HuH-7.5 (cell line): ENCODE results near the gene SPATA31D1.
"Not testable (repeated sequence)": the region's sequence is repeated elsewhere in the genome, so short reads cannot be mapped to it uniquely, and the experiment has no call there.

ENCODE experiments used
- DNase-seq: peaks from one replicate; pipeline ENCODE4 v3.0.0; 2011; ENCODE audit warnings: low spot score

The SPATA31D1 gene

DNA sequence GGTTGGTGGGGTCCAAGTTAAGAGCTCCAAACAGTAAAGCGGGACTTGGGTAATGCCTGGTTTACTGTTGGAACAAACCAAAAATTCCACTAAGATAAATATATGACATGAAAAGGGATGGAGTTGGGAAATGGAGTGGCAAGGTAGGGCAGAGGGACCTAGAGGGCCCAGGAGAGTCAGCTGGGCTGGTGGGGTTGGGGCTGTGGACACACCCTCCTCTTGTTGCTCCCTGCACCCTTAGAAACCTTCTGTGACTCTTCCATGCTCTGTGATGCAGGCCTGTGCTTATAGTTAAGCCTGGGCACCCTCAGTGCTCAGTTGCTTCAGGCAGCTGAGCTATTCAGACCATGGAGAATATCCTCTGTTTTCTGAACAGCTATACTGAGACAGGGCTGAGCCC is at the start of gene SPATA31D1:
SPATA31D1 (plus strand) TSS at position 301 of the 400 bp plus-strand sequence; CDS start at position 348, 47 bp downstream.
- DNase-seq: not testable (repeated sequence)

DNA sequence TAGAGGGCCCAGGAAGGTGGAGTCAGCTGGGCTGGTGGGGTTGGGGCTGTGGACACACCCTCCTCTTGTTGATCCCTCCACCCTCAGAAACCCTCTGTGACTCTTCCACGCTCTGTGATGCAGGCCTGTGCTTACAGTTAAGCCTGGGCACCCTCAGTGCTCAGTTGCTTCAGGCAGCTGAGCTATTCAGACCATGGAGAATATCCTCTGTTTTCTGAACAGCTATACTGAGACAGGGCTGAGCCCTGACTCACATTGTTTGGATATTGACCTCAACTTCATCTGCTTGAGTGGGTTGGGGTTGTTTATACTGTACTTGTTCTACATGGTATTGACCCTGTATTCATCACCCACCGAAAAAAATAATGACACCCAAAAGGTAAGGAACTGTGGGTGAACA is 45.2 kb upstream of the SPATA31D1 start, which contains the start of gene SPATA31D3:
SPATA31D3 (plus strand) TSS at position 108 of the 400 bp plus-strand sequence; CDS start at position 194, 86 bp downstream.
- DNase-seq: not testable (repeated sequence)

DNA sequence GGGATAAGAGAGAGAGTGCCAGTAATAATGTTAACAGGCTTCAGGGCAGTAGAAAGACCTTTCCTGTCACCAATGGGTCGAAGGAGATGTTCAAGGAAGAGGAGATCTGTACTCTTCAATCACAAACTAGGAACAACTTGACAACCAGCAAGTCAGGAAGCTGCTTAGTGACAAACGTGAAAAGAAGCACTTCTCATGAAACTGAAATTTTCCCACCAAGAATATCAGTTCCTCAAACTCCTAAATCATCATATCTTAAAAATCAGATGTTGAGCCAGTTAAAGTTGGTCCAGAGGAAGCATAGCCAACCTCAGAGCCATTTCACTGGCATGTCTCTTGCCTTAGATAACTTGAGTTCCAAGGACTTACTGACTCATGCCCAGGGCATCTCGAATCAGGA is 39.9 kb upstream of the SPATA31D1 start:
- not testable (repeated sequence) for DNase-seq

- DNase-seq: no peak
Measured at GRCh38 chr9:81953096-81953495, 35.5 kb upstream of the SPATA31D1 start.

- DNase-seq: no peak
Measured at GRCh38 chr9:81955625-81956024, 32.9 kb upstream of the SPATA31D1 start.

GRCh38 chr9:81964218-81965171 is 24.1 kb upstream of the SPATA31D1 start:
- DNase-seq: no peak

- DNase-seq: no peak
Measured at GRCh38 chr9:81968026-81968425, 20.5 kb upstream of the SPATA31D1 start.

DNA sequence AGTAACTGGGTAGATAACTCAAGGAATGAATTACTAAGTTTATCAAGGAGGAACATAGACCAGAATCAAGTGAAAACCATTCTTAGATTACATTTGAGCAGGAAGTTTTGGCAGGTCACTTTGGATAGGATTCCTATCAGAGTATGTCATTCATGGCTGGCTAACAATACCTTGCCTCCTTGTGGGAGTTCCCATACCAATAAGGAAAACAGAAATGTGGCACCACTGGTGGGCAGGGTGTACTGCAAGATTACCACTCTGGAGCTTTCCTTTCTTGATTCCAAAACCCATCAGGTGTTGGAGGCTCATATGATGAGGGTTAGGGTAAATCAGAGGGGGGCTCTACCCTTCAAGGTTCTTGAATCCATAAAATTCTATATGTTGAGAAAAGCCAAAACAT is 18.6 kb upstream of the SPATA31D1 start:
- DNase-seq: no peak

- no peak for DNase-seq
Measured at GRCh38 chr9:81971727-81972126, 16.8 kb upstream of the SPATA31D1 start.

DNA sequence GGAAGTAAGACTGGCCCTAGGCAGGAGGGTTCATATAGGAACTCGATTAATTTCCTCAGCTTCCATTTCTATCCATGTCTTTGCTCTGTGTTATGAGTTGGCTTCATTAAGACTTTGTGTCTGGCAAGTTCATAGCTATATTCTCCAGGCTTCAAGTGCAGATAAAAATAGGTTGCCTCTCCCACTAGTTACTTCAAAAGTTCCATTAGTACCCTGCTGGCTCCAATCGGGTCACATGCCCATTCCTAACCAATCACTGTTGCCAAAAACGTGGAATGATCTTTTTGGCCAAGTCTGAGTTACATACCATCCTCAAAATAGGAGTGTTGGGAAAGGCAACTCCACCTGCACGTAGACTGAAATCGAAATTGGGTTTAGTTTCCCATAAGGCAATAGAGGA is 13.8 kb upstream of the SPATA31D1 start:
- no peak for DNase-seq

DNA sequence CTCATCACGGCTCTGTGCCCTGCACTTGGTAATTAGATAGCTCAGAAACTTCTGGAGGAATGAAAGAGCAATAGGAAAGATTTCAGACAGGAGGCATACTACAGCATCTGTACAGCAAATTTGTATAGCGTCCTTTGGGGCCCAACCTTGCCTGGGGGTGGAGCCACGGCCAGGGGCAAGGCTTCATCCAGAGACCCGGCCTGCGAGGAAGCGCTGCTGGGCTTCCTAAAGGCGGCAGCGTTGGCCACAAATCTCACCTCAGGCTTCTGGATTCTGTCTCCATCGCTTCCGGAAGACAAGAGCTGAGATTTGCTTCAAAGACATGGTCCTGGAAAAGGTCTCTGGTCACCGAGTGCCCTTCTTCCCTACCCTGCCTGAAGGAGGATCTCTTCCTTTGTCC is 12.2 kb upstream of the SPATA31D1 start:
- no peak for DNase-seq

- no peak for DNase-seq
Measured at GRCh38 chr9:81979196-81979595, 9.4 kb upstream of the SPATA31D1 start.

- no peak for DNase-seq
Measured at GRCh38 chr9:81980568-81980967, 8.0 kb upstream of the SPATA31D1 start.

GRCh38 chr9:81981883-81982282 is 6.7 kb upstream of the SPATA31D1 start:
- no peak for DNase-seq

DNA sequence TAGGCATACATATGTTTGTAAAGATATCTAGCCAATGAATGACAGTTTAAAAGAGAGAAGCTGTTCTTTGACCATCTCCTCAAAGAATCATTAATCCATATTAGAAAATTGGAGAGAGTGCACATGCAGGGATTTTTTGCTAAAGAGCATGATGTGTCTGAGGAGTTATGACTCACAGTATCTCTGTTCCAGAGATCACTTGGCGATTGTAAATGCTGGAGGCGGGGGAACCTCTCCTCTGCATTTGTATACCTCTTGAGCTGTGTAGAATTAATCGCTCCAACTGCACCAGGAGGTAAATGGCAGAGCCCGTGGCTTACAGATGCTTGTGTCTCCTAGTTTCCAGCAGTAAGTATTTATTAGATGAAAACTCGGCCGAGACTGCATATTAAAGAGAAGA is 3.6 kb upstream of the SPATA31D1 start:
- DNase-seq: no peak

DNA sequence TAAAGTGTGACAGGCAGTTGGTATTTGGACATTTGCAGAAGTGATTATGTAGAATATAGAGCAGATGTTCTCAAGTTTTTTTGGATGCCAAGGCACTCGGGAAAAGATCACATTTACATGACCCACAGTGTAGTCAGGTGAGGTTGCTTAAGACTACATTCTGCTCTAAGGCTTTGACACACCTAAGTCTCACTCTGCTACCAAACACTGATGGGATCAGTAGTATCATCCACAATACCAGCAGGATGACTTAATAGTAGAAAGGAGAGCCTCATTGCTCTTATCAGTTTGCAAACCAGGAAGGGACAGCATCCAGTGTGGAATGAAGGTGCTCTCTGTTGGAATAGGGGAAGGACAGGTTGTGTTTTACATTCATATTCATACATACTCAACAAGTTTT is 2.5 kb upstream of the SPATA31D1 start:
- DNase-seq: no peak

GRCh38 chr9:81989700-81990099 is 1.1 kb downstream of the SPATA31D1 start:
- DNase-seq: no peak

- no peak for DNase-seq
Measured at GRCh38 chr9:81993656-81994055, 5.1 kb downstream of the SPATA31D1 start.

DNA sequence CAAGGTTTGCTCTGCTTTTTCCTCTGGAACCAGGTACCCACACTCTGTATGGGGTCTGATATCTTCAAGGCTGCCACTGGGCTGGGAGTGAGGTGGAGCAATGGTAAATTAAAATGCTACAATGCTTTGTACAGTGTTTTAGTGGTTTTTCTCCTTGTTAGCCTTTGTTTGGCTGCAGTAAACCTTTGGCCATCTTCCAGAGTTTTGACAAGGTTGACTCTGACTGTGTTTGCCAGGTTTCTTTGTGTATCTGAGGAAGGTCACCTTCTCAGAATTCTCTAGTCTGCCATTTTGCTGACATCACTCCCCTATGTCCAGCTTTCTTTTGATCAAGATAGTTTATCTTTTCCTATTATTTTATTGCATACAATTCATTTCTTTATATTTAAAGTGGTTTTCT is 11.2 kb downstream of the SPATA31D1 start:
- DNase-seq: no peak

DNA sequence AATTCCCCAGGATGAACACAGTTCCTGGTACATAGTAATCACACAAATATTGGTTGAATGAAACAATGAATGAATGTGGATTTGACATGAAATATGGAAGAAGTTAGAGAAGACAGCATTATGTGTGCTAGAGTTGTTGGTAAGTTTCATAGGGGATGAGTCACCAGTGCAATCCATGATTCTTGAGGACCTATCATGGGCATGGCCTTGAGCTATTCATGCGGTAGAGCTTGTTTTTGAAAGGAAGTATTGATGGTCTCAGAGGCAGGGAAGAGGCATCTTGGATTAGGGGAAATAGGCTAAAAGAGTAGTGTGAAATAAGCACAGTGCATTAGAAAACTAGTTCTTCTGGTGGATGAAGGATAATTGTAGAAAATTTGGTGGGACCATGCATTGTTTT is 22.1 kb downstream of the SPATA31D1 start:
- no peak for DNase-seq

- DNase-seq: no peak
Measured at GRCh38 chr9:82011133-82011532, 22.6 kb downstream of the SPATA31D1 start.

DNA sequence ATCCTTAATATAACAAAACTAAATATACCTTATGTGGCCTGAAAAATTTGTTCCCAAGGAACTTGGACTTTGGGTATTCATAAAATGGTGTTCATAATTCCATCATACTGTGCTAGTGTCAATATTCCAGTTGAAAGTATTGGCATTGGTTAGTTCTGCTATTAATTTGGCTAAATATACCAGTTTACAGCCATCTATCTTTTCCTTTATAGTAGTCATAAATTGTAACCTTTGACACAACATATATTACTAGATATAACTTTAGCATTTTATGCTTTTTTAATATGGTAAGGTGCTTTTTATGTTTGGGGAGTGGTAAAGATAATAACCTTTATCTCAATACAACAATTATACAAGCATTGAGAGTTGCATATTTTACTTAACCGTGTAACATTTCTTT is 23.7 kb downstream of the SPATA31D1 start:
- DNase-seq: no peak

GRCh38 chr9:82020331-82020730 is 31.8 kb downstream of the SPATA31D1 start:
- DNase-seq: no peak

DNA sequence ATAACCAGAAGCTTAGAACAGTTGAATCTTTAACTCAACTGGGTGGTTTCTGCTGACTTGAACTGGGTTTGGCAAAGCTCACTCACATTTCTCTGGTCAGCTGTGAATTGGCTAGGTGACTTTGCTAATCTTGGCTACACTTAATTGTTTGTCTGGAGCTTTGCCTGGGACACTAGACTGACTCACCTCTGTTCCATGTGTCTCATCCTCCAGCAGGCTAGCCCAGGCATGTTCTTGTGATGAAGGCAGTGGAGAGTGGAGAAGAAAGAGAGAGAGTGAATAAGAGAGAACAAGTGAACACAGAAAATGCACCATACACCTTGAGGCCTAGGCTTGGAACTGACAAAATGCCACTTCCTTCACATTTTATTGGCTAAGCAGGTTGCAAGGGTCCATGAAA is 32.6 kb downstream of the SPATA31D1 start:
- no peak for DNase-seq
